BLaER1 (cell line): Measurements from ENCODE around the gene OTOGL.

Experiments
- H3K27ac ChIP-seq: shearing (Covaris generic); formaldehyde crosslinking; 2 replicates; pipeline ENCODE4 v1.8.1; 2022
- H3K27me3 ChIP-seq: shearing (Covaris generic); formaldehyde crosslinking; 2 replicates; pipeline ENCODE4 v1.8.1; 2022
- H3K36me3 ChIP-seq: shearing (Covaris generic); formaldehyde crosslinking; 2 replicates; pipeline ENCODE4 v1.8.1; 2022
- H3K4me1 ChIP-seq: shearing (Covaris generic); formaldehyde crosslinking; 2 replicates; pipeline ENCODE4 v1.8.1; 2022
- H3K4me2 ChIP-seq: shearing (Covaris generic); formaldehyde crosslinking; 2 replicates; pipeline ENCODE4 v1.8.1; 2022
- H3K4me3 ChIP-seq: shearing (Covaris generic); formaldehyde crosslinking; 2 replicates; pipeline ENCODE4 v1.8.1; 2022
- H3K9ac ChIP-seq: shearing (Covaris generic); formaldehyde crosslinking; 2 replicates; pipeline ENCODE4 v1.8.1; 2022
- H3K9me3 ChIP-seq: shearing (Covaris generic); formaldehyde crosslinking; 2 replicates; pipeline ENCODE4 v1.8.1; 2022
- H4K20me1 ChIP-seq: shearing (Covaris generic); formaldehyde crosslinking; 2 replicates; pipeline ENCODE4 v1.8.1; 2022
- Cebpa-rat ChIP-seq: shearing (Covaris generic); IDR thresholded peaks from 2 replicates; pipeline ENCODE4 v1.8.1; 2022

The OTOGL gene

GRCh38 chr12:80419644-80420043 lies 320.3 kb downstream of the OTOGL start:
- no peaks in the 10 kb centered on the region for H3K4me1 ChIP-seq
- no peaks in the 10 kb centered on the region for H3K27me3 ChIP-seq
- H3K4me3 ChIP-seq, result no peak overlapping the region
- H3K9me3 ChIP-seq, result no peaks in the 10 kb centered on the region
- TF ChIP-seq Cebpa-rat, result no peak
- no peaks in the 10 kb centered on the region for H3K36me3 ChIP-seq
- H3K9ac ChIP-seq, result no peak overlapping the region
- H3K27ac ChIP-seq, result no peak overlapping the region
- H3K4me2 ChIP-seq, result no peak overlapping the region
- no peaks in the 10 kb centered on the region for H4K20me1 ChIP-seq

- no peaks in the 10 kb centered on the region for H3K4me1 ChIP-seq
- H3K9me3 ChIP-seq, result no peaks in the 10 kb centered on the region
- no peak for TF ChIP-seq Cebpa-rat
- H3K4me2 ChIP-seq, result no peak overlapping the region
- H3K27ac ChIP-seq, result no peak overlapping the region
- no peaks in the 10 kb centered on the region for H4K20me1 ChIP-seq
- no peak overlapping the region for H3K9ac ChIP-seq
- H3K27me3 ChIP-seq, result no peaks in the 10 kb centered on the region
- H3K4me3 ChIP-seq, result no peak overlapping the region
- H3K36me3 ChIP-seq, result no peaks in the 10 kb centered on the region
Measured at GRCh38 chr12:80420075-80420474, 320.7 kb downstream of the OTOGL start.

GRCh38 chr12:80422550-80422949 lies 323.2 kb downstream of the OTOGL start:
- Histone ChIP-seq H3K36me3 (no peaks in the 10 kb centered on the region), H3K27me3 (no peaks in the 10 kb centered on the region), H3K4me2 (no peak overlapping the region), H4K20me1 (no peaks in the 10 kb centered on the region), H3K9me3 (no peaks in the 10 kb centered on the region), H3K9ac (no peak overlapping the region), H3K4me3 (no peak overlapping the region), H3K27ac (no peak overlapping the region), H3K4me1 (no peaks in the 10 kb centered on the region)
- TF ChIP-seq Cebpa-rat, result no peak
